Body of pancreas (tissue), 4 donors: ENCODE data around the gene GGT7. TPM values are rescaled to one million over a fixed set of nuclear protein-coding genes. Genes with fewer than 3 reads are reported as not detected.

ENCODE experiments used
- ATAC-seq: fragments of 150-250 bp; one replicate; pipeline ENCODE4 v1.9.1; 2016
- DNase-seq, 4 donors: peaks; one replicate each; pipeline ENCODE4 v3.0.0-alpha.2; 2019
- H3K27ac ChIP-seq, 4 donors: fragments of 200-600 bp; sonication (generic); 1 replicate in 3 of 4; 2 replicates in 1 of 4; pipeline versions ENCODE4 v1.5.1 to v1.6.1; 2016 to 2019; ENCODE audit warnings: mild to moderate bottlenecking in 1 of 4, mixed read lengths in 1 of 4, moderate library complexity in 1 of 4
- H3K27me3 ChIP-seq, 2 donors: fragments of 200-600 bp; sonication (generic); one replicate each; pipeline ENCODE4 v1.6.0; 2016; ENCODE audit warnings: mild to moderate bottlenecking in 1 of 2
- H3K36me3 ChIP-seq, 2 donors: fragments of 200-600 bp; sonication (generic); replicated peaks in 1 of 2; 2 replicates each; pipeline ENCODE4 v1.5.1; 2016; ENCODE audit warnings: low read depth in 2 of 2; ENCODE audit not compliant: insufficient read depth in 1 of 2
- H3K4me1 ChIP-seq: fragments of 200-600 bp; sonication (generic); one replicate; pipeline ENCODE4 v1.6.0; 2016
- H3K4me3 ChIP-seq, 2 donors: fragments of 200-600 bp; sonication (generic); 1 replicate in 1 of 2; 2 replicates in 1 of 2; pipeline ENCODE4 v1.5.1; 2016 to 2019
- H3K9me3 ChIP-seq, 3 donors: fragments of 200-600 bp; sonication (generic); 1 replicate in 2 of 3; 2 replicates in 1 of 3; pipeline ENCODE4 v1.5.1; 2016
- CTCF ChIP-seq, 7 experiments: fragments of 450-650 bp in 4 of 7; fragments of 200-600 bp in 3 of 7; sonication (generic) in 3 of 7; IDR thresholded peaks; one replicate each; pipeline ENCODE4 v1.5.1; 2016 to 2019; ENCODE audit warnings: antibody characterized with exemption in 7 of 7
- POLR2A ChIP-seq, 3 donors: fragments of 450-650 bp; IDR thresholded peaks; one replicate each; pipeline ENCODE4 v1.6.1; 2016; ENCODE audit warnings: antibody characterized with exemption in 3 of 3, mild to moderate bottlenecking in 2 of 3
- WGBS, 2 donors: methylation state at CpG; one replicate each; pipeline ENCODE4 v1.1.5; 2017; 5-methylcytosine and 5-hydroxymethylcytosine counted together
- intact Hi-C: fragments of 100-400 bp; cut with DNase I; formaldehyde crosslinking; loops from one replicate; pipeline ENCODE4 v1.15.1; 2023
- total RNA-seq, 2 donors: library from RNA; depleted of rRNA; stranded (reverse); fragments of >200 nt; gene quantifications; one replicate each; pipeline ENCODE4 v1.1.0, GENCODE V29; 2016

Gene GGT7
- total RNA-seq, 2 donors from 2014 or later = 19.2 to 22.7 TPM

DNA sequence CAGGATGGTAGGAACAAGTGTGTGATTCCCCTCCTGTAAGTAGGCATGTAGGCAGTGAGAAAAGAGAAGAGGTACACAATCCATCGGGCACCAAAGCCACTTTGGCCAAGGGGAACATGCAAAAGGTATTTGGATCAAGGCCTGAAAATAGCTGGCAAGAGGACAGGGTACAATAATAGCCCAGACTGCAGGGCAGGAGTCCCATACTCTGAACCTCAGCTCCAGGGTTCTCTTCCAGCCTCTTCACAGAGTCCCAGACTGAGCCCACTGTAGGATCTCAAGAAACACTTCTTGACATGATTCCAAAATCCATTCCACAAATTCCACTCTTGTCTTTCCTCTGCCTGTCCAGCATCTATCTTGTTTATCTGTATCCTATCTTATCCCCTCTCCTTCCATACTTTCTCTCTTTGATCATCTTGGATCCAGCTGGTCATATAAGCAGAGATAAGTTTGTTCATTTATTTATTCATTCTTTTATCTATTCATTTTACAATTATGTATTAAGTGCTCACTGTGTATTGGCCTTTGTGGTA, 23.5 kb upstream of the GGT7 start:
- 12 to 13% methylated on average over 1 of the region's 1 CpG for WGBS, 2 donors
- peaks cover 11% of the 10 kb centered on the region for H3K4me1 ChIP-seq
- TF ChIP-seq CTCF (IDR thresholded peaks at IDR 0.05) (no peak), POLR2A (IDR thresholded peaks at IDR 0.05) (no peak)
- H3K27ac ChIP-seq = no peak overlapping the region
- DNase-seq (no peak), ATAC-seq (no peak)
- H3K4me3 ChIP-seq = no peak overlapping the region
- no peaks in the 10 kb centered on the region for H3K9me3 ChIP-seq
- intact Hi-C loops = no loop called here
- H3K36me3 ChIP-seq = no peaks in the 10 kb centered on the region
- no peaks in the 10 kb centered on the region for H3K27me3 ChIP-seq

- H3K27ac ChIP-seq = no peak overlapping the region
Measured at GRCh38 chr20:34895465-34895864, 22.8 kb upstream of the GGT7 start.

DNA sequence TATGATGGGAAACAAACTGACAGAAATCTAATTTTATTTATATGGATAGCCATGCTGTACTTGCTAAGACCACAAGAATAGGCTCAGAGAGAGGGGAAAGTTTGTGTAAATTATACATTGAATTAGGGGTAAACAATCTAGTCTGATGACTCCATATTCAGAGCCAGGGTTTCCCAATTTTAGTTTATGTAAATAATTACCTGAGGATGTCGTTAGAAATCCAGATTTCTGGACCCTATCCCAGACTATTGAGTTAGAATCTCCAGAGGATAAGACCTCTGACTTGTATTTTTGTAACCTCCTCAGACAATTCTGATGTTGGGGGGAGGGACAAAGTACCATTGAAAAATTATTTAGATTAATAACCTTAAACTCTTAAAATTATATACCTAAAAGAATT, 22.1 kb upstream of the GGT7 start:
- DNase-seq = no peak
- intact Hi-C loops = no loop called here
- no peak overlapping the region for H3K27ac ChIP-seq
- H3K9me3 ChIP-seq = no peaks in the 10 kb centered on the region
- no peak overlapping the region for H3K4me3 ChIP-seq
- no peak for TF ChIP-seq POLR2A (IDR thresholded peaks at IDR 0.05)
- TF ChIP-seq CTCF (IDR thresholded peaks at IDR 0.05) = no peak
- no peaks in the 10 kb centered on the region for H3K27me3 ChIP-seq
- H3K36me3 ChIP-seq = no peaks in the 10 kb centered on the region
- H3K4me1 ChIP-seq = peaks cover 11% of the 10 kb centered on the region
- no peak for ATAC-seq
- WGBS, 2 donors = 7% methylated on average over 1 of the region's 1 CpG

More at GRCh38 chr20:34895465-34895864, 22.8 kb upstream of the GGT7 start:
- 68 to 70% methylated on average over 3 of the region's 3 CpGs for WGBS, 2 donors
- intact Hi-C loops = no loop called here
- no peak for TF ChIP-seq CTCF (IDR thresholded peaks at IDR 0.05)
- no peak for TF ChIP-seq POLR2A (IDR thresholded peaks at IDR 0.05)
- Histone ChIP-seq H3K9me3 (no peaks in the 10 kb centered on the region), H3K27me3 (no peaks in the 10 kb centered on the region), H3K4me3 (no peak overlapping the region), H3K4me1 (peaks cover 11% of the 10 kb centered on the region), H3K36me3 (no peaks in the 10 kb centered on the region)
- DNase-seq (no peak), ATAC-seq (no peak)

GRCh38 chr20:34892671-34893070, 20.0 kb upstream of the GGT7 start:
- H3K4me3 ChIP-seq = no peak overlapping the region
- no peaks in the 10 kb centered on the region for H3K36me3 ChIP-seq
- H3K4me1 ChIP-seq = peaks cover 20% of the 10 kb centered on the region
- no peak overlapping the region for H3K27ac ChIP-seq
- intact Hi-C loops = no loop called here
- 84 to 89% methylated on average over 2 of the region's 2 CpGs for WGBS, 2 donors
- TF ChIP-seq CTCF (IDR thresholded peaks at IDR 0.05) (no peak), POLR2A (IDR thresholded peaks at IDR 0.05) (no peak)
- no peaks in the 10 kb centered on the region for H3K27me3 ChIP-seq
- ATAC-seq (no peak), DNase-seq (no peak)
- no peaks in the 10 kb centered on the region for H3K9me3 ChIP-seq
